ENCODE measurements around the gene ENOX2.

GRCh38 chrX:130771648-130772047 is 131.4 kb downstream of the ENOX2 start:
- no peak for TF ChIP-seq RARB (CRISPR knock-in tag; IDR thresholded peaks at IDR 0.05)
- no peak for TF ChIP-seq ARNTL (CRISPR knock-in tag; IDR thresholded peaks at IDR 0.05; ENCODE audit: borderline replicate concordance, low read depth)
- TF ChIP-seq ZNF565 (CRISPR knock-in tag; conservative IDR thresholded peaks at IDR 0.05; ENCODE audit: low read depth) = no peak
- no peak for TF ChIP-seq BACH2 (CRISPR knock-in tag; IDR thresholded peaks at IDR 0.05; ENCODE audit: borderline replicate concordance)
- TF ChIP-seq OSR1 (CRISPR knock-in tag; IDR thresholded peaks at IDR 0.05) = no peak
- TF ChIP-seq TSHZ2 (CRISPR knock-in tag; IDR thresholded peaks at IDR 0.05) = no peak
- TF ChIP-seq ZFP3 (CRISPR knock-in tag; IDR thresholded peaks at IDR 0.05) = no peak
- TF ChIP-seq ZNF70 (CRISPR knock-in tag; IDR thresholded peaks at IDR 0.05) = no peak
- TF ChIP-seq POU6F1 (CRISPR knock-in tag; IDR thresholded peaks at IDR 0.05; ENCODE audit: borderline replicate concordance, low read depth) = no peak
- TF ChIP-seq CSDC2 (CRISPR knock-in tag; IDR thresholded peaks at IDR 0.05) = no peak

Data from SK-N-SH treated with all-trans-retinoic acid at 6 μM for 48 hours (cell line).